IMR-90 (cell line): ENCODE results near the gene ANKMY2. TPM values are rescaled to one million over a fixed set of nuclear protein-coding genes. Genes with fewer than 3 reads are reported as not detected.
A peak's percentile ranks its signal among the peaks of the same experiment; 100 is the strongest.

ENCODE experiments used
- ATAC-seq: fragments of 200-7000 bp; cut with Tn5 transposase; 2 replicates; pipeline ENCODE4 v1.9.1; 2020; ENCODE audit warnings: low read depth, mild to moderate bottlenecking, moderate library complexity
- Bru-seq: library from RNA; stranded (reverse); fragments of 400-500 nt; gene quantifications from one replicate; lab custom pipeline; 2021; lab: Mats Ljungman, UMichigan
- BruChase-seq, 2 experiments: library from RNA; stranded (reverse); fragments of 400-500 nt; gene quantifications; one replicate each; lab custom pipeline; 2021; lab: Mats Ljungman, UMichigan
- BruUV-seq: library from RNA; stranded (reverse); fragments of 400-500 nt; replicated peaks from 2 replicates; lab custom pipeline; 2021; lab: Mats Ljungman, UMichigan
- CTCF ChIA-PET: fragments of 300-600 bp; formaldehyde crosslinking; extraction: SDS; loops from one replicate; lab custom pipeline; 2021; ENCODE audit warnings: antibody characterized with exemption; lab: Yijun Ruan, JAX
- POLR2A ChIA-PET: fragments of 300-600 bp; sonication (Branson Sonifier 250); formaldehyde crosslinking; loops from one replicate; lab custom pipeline; 2022; ENCODE audit warnings: antibody characterized with exemption; ENCODE audit not compliant: unreplicated experiment; lab: Charles Lee
- DNase-seq: peaks from one replicate; pipeline ENCODE4 v3.0.0; 2013
- H2AFZ ChIP-seq: replicated peaks from 2 replicates; pipeline ENCODE3; 2013; ENCODE audit warnings: low read length, mild to moderate bottlenecking; ENCODE audit not compliant: poor library complexity
- H2AK5ac ChIP-seq: 2 replicates; pipeline ENCODE4 v1.6.1; 2013; ENCODE audit warnings: low read depth, low read length, inconsistent platforms
- H2AK9ac ChIP-seq: replicated peaks from 2 replicates; pipeline ENCODE3; 2013; ENCODE audit warnings: mild to moderate bottlenecking, low read depth, low read length, moderate library complexity; ENCODE audit not compliant: poor library complexity
- H2BK120ac ChIP-seq: 2 replicates; pipeline ENCODE4 v1.6.1; 2013; ENCODE audit warnings: low read depth, low read length, inconsistent platforms
- H2BK15ac ChIP-seq: 3 replicates; pipeline ENCODE4 v1.6.1; 2013; ENCODE audit warnings: low read depth, low read length, inconsistent platforms
- H2BK20ac ChIP-seq: 2 replicates; pipeline ENCODE4 v1.6.1; 2013; ENCODE audit warnings: low read depth, mild to moderate bottlenecking, inconsistent platforms, low read length, moderate library complexity
- H2BK5ac ChIP-seq: 2 replicates; pipeline ENCODE4 v1.6.1; 2013; ENCODE audit warnings: mild to moderate bottlenecking, low read depth, low read length, inconsistent platforms; ENCODE audit not compliant: poor library complexity, severe bottlenecking
- H3K14ac ChIP-seq: replicated peaks from 2 replicates; pipeline ENCODE4 v1.6.1; 2013; ENCODE audit warnings: low read depth, low read length, inconsistent platforms
- H3K18ac ChIP-seq: 2 replicates; pipeline ENCODE4 v1.6.1; 2013; ENCODE audit warnings: low read depth, low read length, control low read depth
- H3K23ac ChIP-seq: 2 replicates; pipeline ENCODE4 v1.6.1; 2013; ENCODE audit warnings: low read depth, low read length, inconsistent platforms
- H3K27ac ChIP-seq: 2 replicates; pipeline ENCODE4 v1.5.1; 2013; ENCODE audit warnings: mild to moderate bottlenecking, control low read depth, low read length; ENCODE audit not compliant: insufficient read depth
- H3K27me3 ChIP-seq: 2 replicates; pipeline ENCODE4 v1.6.1; 2013; ENCODE audit warnings: low read length; ENCODE audit not compliant: control insufficient read depth, insufficient read depth
- H3K36me3 ChIP-seq: 2 replicates; pipeline ENCODE4 v1.6.1; 2013; ENCODE audit warnings: low read length, mixed read lengths; ENCODE audit not compliant: control insufficient read depth, insufficient read depth
- H3K4ac ChIP-seq: 2 replicates; pipeline ENCODE4 v1.6.1; 2013; ENCODE audit warnings: low read depth, low read length, inconsistent platforms
- H3K4me1 ChIP-seq: 2 replicates; pipeline ENCODE4 v1.6.1; 2013; ENCODE audit warnings: low read length, mixed read lengths; ENCODE audit not compliant: control insufficient read depth, insufficient read depth
- H3K4me2 ChIP-seq: 2 replicates; pipeline ENCODE4 v1.6.1; 2013; ENCODE audit warnings: low read depth, mild to moderate bottlenecking, control low read depth, low read length, moderate library complexity
- H3K4me3 ChIP-seq: 2 replicates; pipeline ENCODE4 v1.5.1; 2013; ENCODE audit warnings: low read depth, mild to moderate bottlenecking, control low read depth, low read length, moderate library complexity; ENCODE audit not compliant: insufficient read depth
- H3K56ac ChIP-seq: 2 replicates; pipeline ENCODE4 v1.6.1; 2013; ENCODE audit warnings: low read length, inconsistent platforms; ENCODE audit not compliant: insufficient read depth; ENCODE audit errors: extremely low read depth
- H3K79me1 ChIP-seq, 2 experiments: 2 replicates each; pipeline ENCODE4 v1.6.1; 2013; ENCODE audit warnings: low read length in 2 of 2, inconsistent platforms in 1 of 2, low read depth in 1 of 2
- H3K9ac ChIP-seq: 2 replicates; pipeline ENCODE4 v1.6.1; 2013; ENCODE audit warnings: low read depth, low read length, control low read depth
- H3K9me1 ChIP-seq: 2 replicates; pipeline ENCODE4 v1.6.1; 2013; ENCODE audit warnings: low read length, inconsistent platforms; ENCODE audit not compliant: insufficient read depth
- H3K9me3 ChIP-seq: 2 replicates; pipeline ENCODE4 v1.6.1; 2013; ENCODE audit warnings: low read length; ENCODE audit not compliant: control insufficient read depth, insufficient read depth
- H4K20me1 ChIP-seq: 2 replicates; pipeline ENCODE4 v1.6.1; 2013; ENCODE audit warnings: low read length, inconsistent platforms; ENCODE audit not compliant: insufficient read depth
- H4K5ac ChIP-seq: 2 replicates; pipeline ENCODE4 v1.6.1; 2013; ENCODE audit warnings: mild to moderate bottlenecking, low read depth, low read length, control low read depth
- H4K8ac ChIP-seq, 2 experiments: 2 replicates each; pipeline ENCODE4 v1.6.1; 2013; ENCODE audit warnings: low read depth in 2 of 2, low read length in 2 of 2, control low read depth in 1 of 2, inconsistent platforms in 1 of 2
- H4K91ac ChIP-seq: 2 replicates; pipeline ENCODE4 v1.6.1; 2013; ENCODE audit warnings: low read depth, low read length, inconsistent platforms; ENCODE audit not compliant: insufficient read depth
- BHLHE40 ChIP-seq: fragments of 150-350 bp; IDR thresholded peaks from 2 replicates; pipeline ENCODE4 v1.6.1; 2016; ENCODE audit warnings: mild to moderate bottlenecking, low read depth, low read length
- CEBPB ChIP-seq: IDR thresholded peaks from 2 replicates; pipeline ENCODE4 v1.6.1; 2012; ENCODE audit warnings: low read depth, low read length, improper control_type of control experiment
- CHD1 ChIP-seq: IDR thresholded peaks from 2 replicates; pipeline ENCODE4 v1.6.1; 2012; ENCODE audit warnings: low read depth, low read length, improper control_type of control experiment
- MAZ ChIP-seq: IDR thresholded peaks from 2 replicates; pipeline ENCODE4 v1.6.1; 2012; ENCODE audit warnings: low read depth, mild to moderate bottlenecking, low read length, improper control_type of control experiment, moderate library complexity, borderline replicate concordance
- MXI1 ChIP-seq: IDR thresholded peaks from 2 replicates; pipeline ENCODE4 v1.6.1; 2012; ENCODE audit warnings: low read depth, mild to moderate bottlenecking, low read length, moderate library complexity, borderline replicate concordance
- NFE2L2 ChIP-seq: fragments of 150-350 bp; IDR thresholded peaks from 2 replicates; pipeline ENCODE4 v1.6.1; 2016; ENCODE audit warnings: low read depth, mild to moderate bottlenecking, low read length
- POLR2A ChIP-seq: IDR thresholded peaks from 2 replicates; pipeline ENCODE4 v1.6.1; 2012; ENCODE audit warnings: mild to moderate bottlenecking, low read depth, low read length
- RAD21 ChIP-seq: IDR thresholded peaks from 2 replicates; pipeline ENCODE4 v1.6.1; 2012; ENCODE audit warnings: low read length, improper control_type of control experiment
- RFX5 ChIP-seq: IDR thresholded peaks from 2 replicates; pipeline ENCODE4 v1.8.0; 2012; ENCODE audit warnings: low read depth, mild to moderate bottlenecking, low read length, moderate library complexity
- SMC3 ChIP-seq: fragments of 150-350 bp; IDR thresholded peaks from 2 replicates; pipeline ENCODE4 v1.6.1; 2016; ENCODE audit warnings: low read depth, mild to moderate bottlenecking, antibody characterized with exemption, low read length, moderate library complexity
- WGBS, 2 experiments: methylation state at CpG; one replicate each; pipeline versions ENCODE4 v1.1.5 to v1.1.7; 2013; ENCODE audit warnings: missing lambda C conversion rate in 2 of 2; ENCODE audit not compliant: insufficient read length in 1 of 2; ENCODE audit errors: extremely low coverage in 2 of 2; 5-methylcytosine and 5-hydroxymethylcytosine counted together
- dilution Hi-C: fragments of 300-500 bp; cut with HindIII; formaldehyde crosslinking; loops from one replicate; pipeline ENCODE4 v1.14.3; 2018; ENCODE audit warnings: low sequenced_read_pairs; ENCODE audit not compliant: unreplicated experiment
- in situ Hi-C: fragments of 300-500 bp; cut with MboI; formaldehyde crosslinking; loops from 3 replicates; pipeline ENCODE4 v1.14.3; 2019; ENCODE audit warnings: low sequenced_read_pairs, inconsistent platforms, mixed read lengths
- intact Hi-C: fragments of 100-400 bp; cut with micrococcal nuclease; formaldehyde crosslinking; loops from 2 replicates; pipeline ENCODE4 v1.10.0; 2022
- long read RNA-seq: library from polyadenylated mRNA; unstranded; transcript quantifications from one replicate; pipeline ENCODE4 v2.0.0, GENCODE V29; 2021; ENCODE audit not compliant: unreplicated experiment
- polyA plus RNA-seq, 3 experiments: library from polyadenylated mRNA; depleted of rRNA; stranded (reverse); fragments of >200 nt; gene quantifications; 2 replicates each; pipeline ENCODE4 v1.2.3, GENCODE V29; 2012; ENCODE audit warnings: low replicate concordance in 1 of 3
- total RNA-seq: library from RNA; depleted of rRNA; stranded (reverse); fragments of >200 nt; gene quantifications from 2 replicates; pipeline ENCODE4 v1.2.3, GENCODE V29; 2012; rRNA removed
- TF ChIP-seq, protein P1 (sequence below): conservative IDR thresholded peaks from 2 replicates; pipeline ENCODE4 v1.5.1; 2012; ENCODE audit warnings: mild to moderate bottlenecking, low read depth, low read length, improper control_type of control experiment

Gene ANKMY2
- 41.9 and 43.6 TPM in 2 replicates for total RNA-seq
- 15.8 and 19.5 TPM in 2 replicates for polyA plus RNA-seq (2012; rRNA removed)
- 5.3 TPM in 2 replicates for polyA plus RNA-seq (2012; cell fraction: cytosol; rRNA removed)
- polyA plus RNA-seq (2012; cell fraction: nucleus; rRNA removed; ENCODE audit: low replicate concordance), result 3.9 and 25.7 TPM in 2 replicates
- percentile 79 among the genes with signal in this experiment for Bru-seq, nascent RNA
- percentile 61 among the genes with signal in this experiment for BruChase-seq, experiment 1, labeled RNA remaining after a 6-hour chase
- BruChase-seq, experiment 2, labeled RNA remaining after a 2-hour chase, result percentile 68 among the genes with signal in this experiment
- long read RNA-seq, transcript ANKMY2-201 (10 exons, 2,555 nt), result major isoform, 23 of 24 reads
- long read RNA-seq, partial matches to known transcripts, result 1 of 24 reads
- long read RNA-seq, other reads (novel, unspliced or antisense), result 0 of 24 reads

DNA sequence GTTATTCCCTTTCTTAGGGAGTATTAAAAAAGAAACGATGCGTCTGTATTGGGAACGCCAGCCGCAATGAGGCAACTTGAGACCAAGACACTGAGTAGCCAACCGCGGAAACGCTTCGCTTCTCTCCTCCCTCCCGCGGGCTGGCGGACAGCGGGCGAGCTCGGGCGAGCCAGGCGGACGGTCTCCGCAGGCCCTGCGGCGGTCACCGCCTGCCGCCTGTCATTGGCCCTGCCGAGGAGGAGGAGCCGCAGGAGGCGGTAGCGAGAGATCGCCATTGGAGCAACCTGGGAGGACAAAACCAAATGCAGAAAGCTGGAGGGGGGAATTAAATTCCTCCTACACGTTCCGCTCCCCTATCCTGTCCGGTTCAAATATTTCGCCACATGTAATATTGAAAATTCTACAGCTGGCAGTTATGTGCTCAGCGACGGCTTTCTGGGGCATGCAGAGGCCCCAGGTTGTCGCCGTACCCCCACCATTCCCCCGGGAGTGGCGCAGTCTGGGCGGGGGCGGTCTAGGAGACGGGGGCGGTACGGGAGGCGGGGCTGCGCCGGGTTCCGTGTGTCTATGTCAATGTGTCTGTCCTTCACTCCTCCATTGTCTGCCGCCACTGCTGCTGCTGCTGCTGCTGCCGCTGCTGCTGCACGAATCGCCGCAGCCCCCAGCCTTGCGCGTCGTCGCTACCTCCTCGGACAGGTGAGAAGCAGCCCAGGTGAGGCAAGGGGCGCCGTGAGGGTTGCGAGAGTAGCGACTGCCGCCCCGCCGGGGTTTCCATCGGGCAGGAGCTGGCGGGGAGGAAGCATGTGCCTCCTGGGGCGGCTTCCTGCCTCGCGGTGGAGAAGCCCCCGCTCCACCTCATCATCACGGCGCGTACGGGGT lies at the start of gene ANKMY2, which contains the start of gene BZW2:
ANKMY2 (minus strand) TSS at position 162 of the 879 bp plus-strand sequence. CDS start 181 bp downstream, outside the sequence.
BZW2 (plus strand) TSS at position 589 of the 879 bp plus-strand sequence. CDS start 19,263 bp downstream, outside the sequence.
- dilution Hi-C loops, result no loop called here
- POLR2A ChIA-PET, result interaction anchor here (0.6 kb wide), 1 partner anchor 11 kb away, joined by 3 read pairs; no protein-coding TSS in a partner anchor
- H3K36me3 ChIP-seq, result no peaks in the 10 kb centered on the region

More for the DNA sequence above, at the start of gene ANKMY2, which contains the start of gene BZW2:
- BruUV-seq, result no TSS peak
- Histone ChIP-seq H3K9me1 (0 out of 2 replicates have a peak, but pooled peaks cover 9% of the 10 kb centered on the region), H3K4me1 (peaks cover 6% of the 10 kb centered on the region), H3K23ac (peak within 1 kb of the TSS; percentile 89), H2BK120ac (peak within 1 kb of the TSS; percentile 100), H2BK20ac (peak within 1 kb of the TSS; percentile 99), H4K20me1 (peaks cover 14% of the 10 kb centered on the region; the same call in 1 of the 2 replicates), H2AK5ac (peak within 1 kb of the TSS; percentile 73), H4K8ac (peak within 1 kb of the TSS; percentile 91 to 99), H2BK5ac (peak within 1 kb of the TSS; percentile 93), H2AFZ (peak within 1 kb of the TSS; percentile 98), H3K4me3 (peak within 1 kb of the TSS; percentile 74), H3K27me3 (no peaks in the 10 kb centered on the region), H3K18ac (peak within 1 kb of the TSS; percentile 84), H3K14ac (peak within 1 kb of the TSS; percentile 96), H3K4me2 (peak within 1 kb of the TSS; percentile 96), H3K27ac (peak within 1 kb of the TSS; percentile 93), H3K79me1 (peaks cover 22 to 60% of the 10 kb centered on the region in 2 experiments), H2AK9ac (peak within 1 kb of the TSS; percentile 91), H4K91ac (peak within 1 kb of the TSS; percentile 95), H2BK15ac (peak within 1 kb of the TSS; percentile 77; the same call in 1 of the 3 replicates), H4K5ac (peak within 1 kb of the TSS; percentile 87), H3K9me3 (no peaks in the 10 kb centered on the region), H3K56ac (peak within 1 kb of the TSS; percentile 97), H3K4ac (peak within 1 kb of the TSS; percentile 98), H3K9ac (peak within 1 kb of the TSS; percentile 88)
- WGBS, 2 experiments, result 0% methylated on average over 29 of the region's 73 CpGs; no CpG with 5 or more reads in 1 of the 2 experiments
- in situ Hi-C loops (no loop called here), intact Hi-C loops (loop anchor here (1.0 to 5.0 kb wide), 4 partner anchors 12 to 271 kb away; partner anchors contain the start of gene AGR2)
- ATAC-seq (peak; percentile 92), DNase-seq (peak; percentile 97)
- TF ChIP-seq NFE2L2 (no peak), RAD21 (0 out of 2 replicates have a peak, but pooled peaks have one; percentile 7), RFX5 (no peak), BHLHE40 (peak; percentile 99), CHD1 (peak; percentile 99; the same call in 1 of the 2 replicates), POLR2A (peak; percentile 98), MXI1 (peak; percentile 94), CEBPB (peak; percentile 79), MAZ (no peak; the same call in 1 of the 2 replicates), SMC3 (no peak)
- TF ChIP-seq, protein P1, sequence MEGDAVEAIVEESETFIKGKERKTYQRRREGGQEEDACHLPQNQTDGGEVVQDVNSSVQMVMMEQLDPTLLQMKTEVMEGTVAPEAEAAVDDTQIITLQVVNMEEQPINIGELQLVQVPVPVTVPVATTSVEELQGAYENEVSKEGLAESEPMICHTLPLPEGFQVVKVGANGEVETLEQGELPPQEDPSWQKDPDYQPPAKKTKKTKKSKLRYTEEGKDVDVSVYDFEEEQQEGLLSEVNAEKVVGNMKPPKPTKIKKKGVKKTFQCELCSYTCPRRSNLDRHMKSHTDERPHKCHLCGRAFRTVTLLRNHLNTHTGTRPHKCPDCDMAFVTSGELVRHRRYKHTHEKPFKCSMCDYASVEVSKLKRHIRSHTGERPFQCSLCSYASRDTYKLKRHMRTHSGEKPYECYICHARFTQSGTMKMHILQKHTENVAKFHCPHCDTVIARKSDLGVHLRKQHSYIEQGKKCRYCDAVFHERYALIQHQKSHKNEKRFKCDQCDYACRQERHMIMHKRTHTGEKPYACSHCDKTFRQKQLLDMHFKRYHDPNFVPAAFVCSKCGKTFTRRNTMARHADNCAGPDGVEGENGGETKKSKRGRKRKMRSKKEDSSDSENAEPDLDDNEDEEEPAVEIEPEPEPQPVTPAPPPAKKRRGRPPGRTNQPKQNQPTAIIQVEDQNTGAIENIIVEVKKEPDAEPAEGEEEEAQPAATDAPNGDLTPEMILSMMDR, result no peak
- CTCF ChIA-PET, result interaction anchor here (0.8 kb wide), 1 partner anchor 470 kb away, joined by 3 read pairs; no protein-coding TSS in a partner anchor
